SK-N-SH treated with all-trans-retinoic acid at 6 μM for 48 hours (cell line): Measurements from ENCODE around the gene RBMS1.

Experiments
- SNAI2 ChIP-seq: fragments of 250-450 bp; sonication (Bioruptor Pico); IDR thresholded peaks from 2 replicates; pipeline ENCODE4 v1.5.0; 2020; ENCODE audit warnings: mild to moderate bottlenecking, moderate library complexity
- TSHZ2 ChIP-seq: fragments of 250-450 bp; sonication (Bioruptor Pico); IDR thresholded peaks from 2 replicates; pipeline ENCODE4 v1.5.0; 2020; ENCODE audit warnings: mild to moderate bottlenecking, moderate library complexity
- ZNF70 ChIP-seq: fragments of 450-650 bp; formaldehyde crosslinking; IDR thresholded peaks from 2 replicates; pipeline ENCODE4 v1.5.0; 2020; ENCODE audit warnings: mild to moderate bottlenecking, moderate library complexity
- ZNF8 ChIP-seq: fragments of 450-650 bp; formaldehyde crosslinking; IDR thresholded peaks from 2 replicates; pipeline ENCODE4 v1.5.0; 2020; ENCODE audit warnings: mild to moderate bottlenecking, moderate library complexity

GRCh38 chr2:160254189-160254762, 239.3 kb downstream of the RBMS1 start:
- TF ChIP-seq TSHZ2 (CRISPR knock-in tag) = no peak
- no peak for TF ChIP-seq SNAI2
- no peak for TF ChIP-seq ZNF8 (CRISPR knock-in tag)
- TF ChIP-seq ZNF70 (CRISPR knock-in tag) = no peak
